ENCODE measurements around the gene GRAMD2B.

- TF ChIP-seq CTCF (IDR thresholded peaks at IDR 0.05; ENCODE audit: poor library complexity) (no peak), EZH2 (IDR thresholded peaks at IDR 0.05; ENCODE audit: borderline replicate concordance) (no peak)
Measured at GRCh38 chr5:126521130-126521529, 97.9 kb downstream of the GRAMD2B start.
